CD8-positive, alpha-beta memory T cell (primary cell): Measurements from ENCODE around the gene YTHDF1. TPM values are rescaled to one million over a fixed set of nuclear protein-coding genes. Genes with fewer than 3 reads are reported as not detected.

ENCODE experiments used
- CTCF ChIA-PET: fragments of 350-600 bp; sonication (Branson Sonifier 250); formaldehyde crosslinking; loops from one replicate; lab custom pipeline; 2021; ENCODE audit warnings: antibody characterized with exemption; lab: Charles Lee
- POLR2A ChIA-PET: fragments of 350-600 bp; sonication (Branson Sonifier 250); formaldehyde crosslinking; loops from one replicate; lab custom pipeline; 2021; ENCODE audit warnings: antibody characterized with exemption; lab: Charles Lee
- DNase-seq, 5 donors: peaks; one replicate each; pipeline versions ENCODE4 v3.0.0 to v3.0.0-alpha.2; 2020 to 2022; ENCODE audit warnings: mixed read lengths in 1 of 5
- H3K27ac ChIP-seq: one replicate; pipeline ENCODE4 v1.7.0; 2013; ENCODE audit warnings: low read depth, mild to moderate bottlenecking, low read length, moderate library complexity
- H3K27me3 ChIP-seq: 2 replicates; pipeline ENCODE4 v1.7.0; 2013; ENCODE audit warnings: low read length, mild to moderate bottlenecking; ENCODE audit not compliant: insufficient read depth, poor library complexity, severe bottlenecking
- H3K36me3 ChIP-seq: 2 replicates; pipeline ENCODE4 v1.7.0; 2013; ENCODE audit warnings: mild to moderate bottlenecking, low read length, moderate library complexity; ENCODE audit not compliant: insufficient read depth
- H3K4me1 ChIP-seq: 2 replicates; pipeline ENCODE4 v1.7.0; 2013; ENCODE audit warnings: mild to moderate bottlenecking, low read length, moderate library complexity; ENCODE audit not compliant: insufficient read depth
- H3K4me3 ChIP-seq: 2 replicates; pipeline ENCODE4 v1.7.0; 2013; ENCODE audit warnings: mild to moderate bottlenecking, low read length
- H3K9me3 ChIP-seq: 2 replicates; pipeline ENCODE4 v1.7.0; 2013; ENCODE audit warnings: mild to moderate bottlenecking, low read length
- H3K27ac Mint-ChIP-seq, 8 donors: one replicate each; pipeline ENCODE4 v1.8.0; 2020 to 2021; ENCODE audit warnings: mixed read lengths in 8 of 8, mild to moderate bottlenecking in 6 of 8, inconsistent platforms in 3 of 8, moderate library complexity in 3 of 8
- H3K27me3 Mint-ChIP-seq, 2 donors: one replicate each; pipeline ENCODE4 v1.8.0; 2020 to 2021; ENCODE audit warnings: mixed read lengths in 2 of 2, mild to moderate bottlenecking in 1 of 2, moderate library complexity in 1 of 2
- H3K36me3 Mint-ChIP-seq, 3 donors: one replicate each; pipeline ENCODE4 v1.8.0; 2020 to 2021; ENCODE audit warnings: mixed read lengths in 3 of 3, inconsistent platforms in 1 of 3, mild to moderate bottlenecking in 1 of 3
- H3K4me1 Mint-ChIP-seq, 3 donors: one replicate each; pipeline ENCODE4 v1.8.0; 2020 to 2021; ENCODE audit warnings: mixed read lengths in 3 of 3, inconsistent platforms in 1 of 3, mild to moderate bottlenecking in 1 of 3
- H3K4me3 Mint-ChIP-seq, 7 donors: one replicate each; pipeline ENCODE4 v1.8.0; 2020 to 2021; ENCODE audit warnings: mixed read lengths in 7 of 7, mild to moderate bottlenecking in 6 of 7, moderate library complexity in 4 of 7, inconsistent platforms in 2 of 7
- H3K9me3 Mint-ChIP-seq, 5 donors: one replicate each; pipeline ENCODE4 v1.8.0; 2020 to 2022; ENCODE audit warnings: mixed read lengths in 5 of 5, mild to moderate bottlenecking in 3 of 5, moderate library complexity in 2 of 5, inconsistent platforms in 1 of 5
- polyA plus RNA-seq: library from polyadenylated mRNA; unstranded; fragments of 300-500 nt; fragmentation: Illumina TruSeq; gene quantifications from one replicate; pipeline ENCODE4 v1.2.3, GENCODE V29; 2021
- total RNA-seq, 2 experiments: library from RNA; stranded (reverse); gene quantifications; one replicate each; pipeline ENCODE4 v1.2.3, GENCODE V29; 2021

Gene YTHDF1
- total and polyA plus RNA-seq, 3 experiments from 2014 or later, result 43.1 to 47.5 (median 47.0) TPM

DNA sequence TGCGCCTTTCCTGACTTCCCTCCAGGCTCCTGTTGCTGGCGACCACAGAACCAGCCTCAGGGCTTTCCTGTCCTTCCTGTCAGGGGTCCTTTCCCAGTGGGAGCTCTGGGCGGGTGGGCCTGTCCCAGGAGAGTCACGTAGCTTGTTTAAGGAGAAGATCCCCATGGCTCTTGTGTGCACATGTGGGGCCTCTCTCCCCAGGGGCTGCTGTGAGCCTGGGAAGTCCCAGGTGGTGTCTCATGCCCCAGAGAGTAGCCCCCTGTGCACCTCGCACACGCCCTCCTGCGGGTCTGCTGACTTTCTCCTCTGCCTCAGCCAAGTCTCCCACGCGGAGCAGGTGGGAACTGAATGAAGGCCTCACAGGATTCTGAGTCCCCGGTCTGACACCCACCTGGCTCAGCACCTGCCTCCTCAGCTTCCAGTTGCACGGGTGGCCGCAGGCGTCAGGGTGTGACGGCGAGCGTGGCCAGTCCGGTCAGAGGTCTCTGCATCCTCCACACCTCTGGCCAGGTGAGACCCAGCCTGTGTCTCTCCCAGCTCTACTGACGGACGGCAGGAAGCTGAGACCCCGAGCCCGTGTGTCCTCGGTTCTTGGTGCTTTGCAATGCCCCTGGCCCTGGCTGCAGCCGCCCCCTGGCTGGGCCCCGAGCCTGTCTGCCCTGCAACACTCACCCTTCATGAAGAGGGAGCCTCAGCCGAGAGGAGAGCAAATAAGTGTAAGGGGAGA, 44.0 kb upstream of the YTHDF1 start:
- no peak overlapping the region for H3K27ac ChIP-seq
- peaks cover 14% of the 10 kb centered on the region for H3K27me3 ChIP-seq
- H3K9me3 ChIP-seq, result no peaks in the 10 kb centered on the region
- Mint-ChIP-seq H3K27ac (no peak overlapping the region), H3K27me3 (peaks cover 22 to 45% of the 10 kb centered on the region in 2 donors), H3K4me1 (peaks cover 6 to 9% (median 8%) of the 10 kb centered on the region in 3 donors), H3K4me3 (no peak overlapping the region), H3K36me3 (peaks cover 0 to 3% (median 0%) of the 10 kb centered on the region in 3 donors), H3K9me3 (no peaks in the 10 kb centered on the region)
- no peaks in the 10 kb centered on the region for H3K36me3 ChIP-seq
- H3K4me3 ChIP-seq, result no peak overlapping the region
- DNase-seq, result no peak
- ChIA-PET POLR2A (no interaction called here), CTCF (no interaction called here)
- no peaks in the 10 kb centered on the region for H3K4me1 ChIP-seq

DNA sequence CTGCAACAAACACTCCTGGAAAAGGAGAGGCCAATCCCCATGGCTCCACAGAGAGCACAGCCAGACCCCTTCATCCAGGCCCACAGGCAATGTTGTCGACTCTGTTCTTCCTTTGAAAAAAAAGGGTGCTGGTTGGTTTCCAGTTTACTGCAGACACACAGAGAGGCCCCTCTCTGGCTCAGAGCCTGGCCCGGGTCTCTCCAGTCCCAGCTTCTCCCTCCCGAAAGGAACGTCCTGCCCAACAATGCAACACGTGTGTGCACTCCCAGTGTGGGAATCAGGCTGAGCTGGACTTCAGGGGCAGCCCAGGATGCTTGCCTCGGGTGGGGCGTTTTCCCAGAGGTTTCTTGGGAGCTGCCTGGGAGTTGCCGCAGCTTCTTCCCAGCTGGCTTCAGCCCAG, 42.9 kb upstream of the YTHDF1 start:
- Histone ChIP-seq H3K27me3 (peaks cover 15% of the 10 kb centered on the region), H3K27ac (no peak overlapping the region), H3K36me3 (no peaks in the 10 kb centered on the region), H3K4me3 (no peak overlapping the region), H3K9me3 (no peaks in the 10 kb centered on the region), H3K4me1 (no peaks in the 10 kb centered on the region)
- peaks cover 6 to 9% (median 8%) of the 10 kb centered on the region in 3 donors for H3K4me1 Mint-ChIP-seq
- POLR2A ChIA-PET, result no interaction called here
- H3K9me3 Mint-ChIP-seq, result no peaks in the 10 kb centered on the region
- peaks cover 19 to 43% of the 10 kb centered on the region in 2 donors for H3K27me3 Mint-ChIP-seq
- DNase-seq, result no peak
- peaks cover 0 to 3% (median 0%) of the 10 kb centered on the region in 3 donors for H3K36me3 Mint-ChIP-seq
- H3K27ac Mint-ChIP-seq, result no peak overlapping the region
- CTCF ChIA-PET, result no interaction called here
- H3K4me3 Mint-ChIP-seq, result no peak overlapping the region

DNA sequence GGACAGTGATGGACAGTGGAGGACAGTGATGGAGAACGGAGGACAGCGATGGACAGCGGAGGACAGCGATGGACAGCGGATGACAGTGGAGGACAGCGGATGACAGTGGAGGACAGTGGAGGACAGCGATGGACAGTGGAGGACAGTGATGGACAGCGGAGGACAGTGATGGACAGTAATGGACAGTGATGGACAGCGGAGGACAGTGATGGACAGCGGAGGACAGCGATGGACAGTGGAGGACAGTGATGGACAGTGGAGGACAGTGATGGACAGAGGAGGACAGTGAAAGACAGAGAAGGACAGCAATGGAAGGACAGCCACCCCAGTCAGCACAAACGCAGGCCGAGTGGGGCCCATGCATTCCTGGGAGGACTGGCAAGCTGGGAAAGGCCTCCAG, 41.7 kb upstream of the YTHDF1 start:
- H3K27me3 Mint-ChIP-seq, result peaks cover 21 to 45% of the 10 kb centered on the region in 2 donors
- no peak overlapping the region for H3K4me3 ChIP-seq
- H3K36me3 ChIP-seq, result no peaks in the 10 kb centered on the region
- no peak overlapping the region for H3K27ac ChIP-seq
- H3K36me3 Mint-ChIP-seq, result peaks cover 0 to 3% (median 0%) of the 10 kb centered on the region in 3 donors
- no peak for DNase-seq
- no peaks in the 10 kb centered on the region for H3K9me3 Mint-ChIP-seq
- no peaks in the 10 kb centered on the region for H3K9me3 ChIP-seq
- H3K27ac Mint-ChIP-seq, result no peak overlapping the region
- POLR2A ChIA-PET, result no interaction called here
- CTCF ChIA-PET, result no interaction called here
- H3K4me1 ChIP-seq, result no peaks in the 10 kb centered on the region
- peaks cover 10 to 16% (median 13%) of the 10 kb centered on the region in 3 donors for H3K4me1 Mint-ChIP-seq
- no peak overlapping the region for H3K4me3 Mint-ChIP-seq
- peaks cover 21% of the 10 kb centered on the region for H3K27me3 ChIP-seq

DNA sequence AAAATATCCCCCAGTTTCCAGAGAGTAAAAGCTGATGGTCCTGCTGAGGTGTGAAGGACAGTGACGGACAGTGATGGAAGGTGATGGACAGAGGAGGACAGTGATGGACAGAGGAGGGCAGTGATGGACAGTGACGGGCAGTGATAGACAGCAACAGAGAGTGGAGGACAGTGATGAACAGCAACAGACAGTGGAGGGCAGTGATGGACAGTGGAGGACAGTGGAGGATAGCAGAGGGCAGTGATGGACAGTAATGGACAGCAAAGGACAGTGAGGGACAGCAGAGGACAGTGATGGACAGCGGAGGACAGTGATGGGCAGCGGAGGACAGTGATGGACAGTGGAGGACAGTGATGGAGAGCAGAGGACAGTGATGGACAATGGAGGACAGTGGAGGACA, 41.0 kb upstream of the YTHDF1 start:
- Histone ChIP-seq H3K9me3 (no peaks in the 10 kb centered on the region), H3K27ac (no peak overlapping the region), H3K4me3 (no peak overlapping the region), H3K27me3 (peaks cover 25% of the 10 kb centered on the region), H3K4me1 (no peaks in the 10 kb centered on the region), H3K36me3 (no peaks in the 10 kb centered on the region)
- Mint-ChIP-seq H3K27ac (no peak overlapping the region), H3K4me1 (peaks cover 7 to 12% (median 9%) of the 10 kb centered on the region in 3 donors), H3K9me3 (no peaks in the 10 kb centered on the region), H3K36me3 (peaks cover 0 to 3% (median 0%) of the 10 kb centered on the region in 3 donors), H3K4me3 (no peak overlapping the region), H3K27me3 (peaks cover 25 to 52% of the 10 kb centered on the region in 2 donors)
- ChIA-PET POLR2A (no interaction called here), CTCF (no interaction called here)
- DNase-seq, result no peak

DNA sequence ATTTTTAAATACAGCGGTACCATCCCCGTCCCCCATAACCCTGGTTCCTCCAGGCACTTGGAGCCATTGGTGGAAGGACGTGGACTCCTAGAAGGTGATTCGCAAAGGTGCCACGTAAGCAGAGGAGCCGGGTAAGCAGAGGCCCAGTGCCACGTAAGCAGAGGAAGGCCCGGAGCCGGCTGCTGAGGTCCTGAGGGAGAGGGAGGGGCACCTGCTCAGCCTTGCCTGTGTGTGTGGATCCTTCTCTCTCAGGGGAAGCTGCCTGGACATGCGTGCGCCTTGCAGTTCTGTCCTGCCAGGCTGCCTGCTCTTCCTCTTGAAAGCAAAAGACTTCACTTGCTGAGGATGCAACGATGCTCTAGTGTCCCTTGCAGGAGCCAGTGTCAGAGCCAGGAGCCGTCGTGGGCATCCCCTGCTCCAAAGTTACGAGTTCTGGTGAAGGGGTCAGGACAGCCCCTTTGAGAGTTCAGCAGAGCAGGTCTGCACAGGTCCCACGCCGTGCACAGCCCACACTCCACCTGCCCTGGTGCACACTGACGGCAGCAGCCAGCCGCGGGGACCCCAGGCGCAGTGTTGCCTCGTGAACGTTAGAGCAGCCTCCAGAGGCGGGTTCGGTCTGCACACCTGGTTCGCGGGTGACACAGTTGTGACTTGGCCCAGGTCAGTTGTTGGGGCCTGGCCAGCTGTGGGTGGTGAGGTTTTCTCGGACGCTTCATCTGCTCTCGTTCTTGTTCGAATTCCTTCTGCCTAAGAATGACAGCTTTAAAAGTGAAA, 40.2 kb upstream of the YTHDF1 start:
- no peak for DNase-seq
- POLR2A ChIA-PET, result no interaction called here
- Mint-ChIP-seq H3K27me3 (peaks cover 33 to 54% of the 10 kb centered on the region in 2 donors), H3K4me3 (no peak overlapping the region), H3K27ac (peak overlapping the region in 1 of 8 donors; percentile 56), H3K9me3 (no peaks in the 10 kb centered on the region), H3K36me3 (peaks cover 0 to 3% (median 0%) of the 10 kb centered on the region in 3 donors), H3K4me1 (peaks cover 5 to 12% (median 9%) of the 10 kb centered on the region in 3 donors)
- no peak overlapping the region for H3K27ac ChIP-seq
- CTCF ChIA-PET, result interaction anchor here (2.5 kb wide), 1 partner anchor 33 kb away, joined by 6 read pairs; no protein-coding TSS in a partner anchor
- no peaks in the 10 kb centered on the region for H3K36me3 ChIP-seq
- H3K4me1 ChIP-seq, result no peaks in the 10 kb centered on the region
- no peaks in the 10 kb centered on the region for H3K9me3 ChIP-seq
- H3K4me3 ChIP-seq, result no peak overlapping the region
- peaks cover 25% of the 10 kb centered on the region for H3K27me3 ChIP-seq

DNA sequence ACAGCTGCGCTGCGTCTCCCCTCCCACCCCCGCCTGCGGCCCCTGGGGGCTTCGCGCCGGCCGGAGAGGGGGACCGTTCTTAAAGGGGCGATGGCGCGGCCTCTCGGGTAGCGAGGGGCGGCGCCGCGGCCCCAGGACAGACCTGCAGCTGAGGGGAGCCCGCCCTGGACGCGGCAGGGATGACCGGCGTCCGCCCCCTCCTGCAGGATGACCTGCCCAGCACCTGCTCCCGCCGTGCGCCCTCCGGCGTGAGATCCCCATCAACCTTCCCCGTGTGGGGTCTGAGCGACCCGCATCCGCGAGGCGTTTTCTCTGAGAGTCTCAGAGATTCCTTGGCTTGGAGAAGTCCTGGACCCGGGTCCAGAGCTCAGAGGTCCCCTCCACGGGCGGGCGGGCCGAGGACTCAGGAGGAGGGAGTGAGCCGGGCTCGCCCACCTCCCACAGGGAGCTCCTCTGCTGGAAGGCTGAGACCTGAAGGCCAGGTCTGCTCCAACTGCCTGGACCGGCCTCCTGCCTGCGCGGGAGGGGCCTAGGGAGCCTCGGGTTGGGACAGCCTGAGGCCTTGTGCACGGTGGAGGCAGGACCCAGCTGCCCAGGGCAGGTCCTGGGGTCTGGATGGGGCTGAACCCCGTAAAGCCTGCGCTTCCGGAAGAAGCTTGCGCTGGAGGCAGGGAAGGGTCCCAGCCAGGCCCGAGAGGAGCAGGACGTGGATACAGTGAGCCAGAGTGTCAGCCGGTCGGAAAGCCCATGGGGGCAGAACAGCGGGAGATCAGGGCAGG, 38.9 kb upstream of the YTHDF1 start:
- CTCF ChIA-PET, result interaction anchor here (2.5 kb wide), 1 partner anchor 32 kb away, joined by 6 read pairs; no protein-coding TSS in a partner anchor
- H3K4me3 Mint-ChIP-seq, result peak overlapping the region in 3 of 7 donors; percentile 23 to 41 (median 39)
- Histone ChIP-seq H3K27me3 (peaks cover 25% of the 10 kb centered on the region), H3K36me3 (no peaks in the 10 kb centered on the region), H3K9me3 (no peaks in the 10 kb centered on the region), H3K4me3 (no peak overlapping the region), H3K4me1 (no peaks in the 10 kb centered on the region), H3K27ac (no peak overlapping the region)
- no peak for DNase-seq
- H3K27ac Mint-ChIP-seq, result no peak overlapping the region
- POLR2A ChIA-PET, result no interaction called here
- peaks cover 0 to 3% (median 0%) of the 10 kb centered on the region in 3 donors for H3K36me3 Mint-ChIP-seq
- H3K4me1 Mint-ChIP-seq, result peaks cover 5 to 12% (median 9%) of the 10 kb centered on the region in 3 donors
- H3K9me3 Mint-ChIP-seq, result no peaks in the 10 kb centered on the region
- H3K27me3 Mint-ChIP-seq, result peaks cover 33 to 64% of the 10 kb centered on the region in 2 donors

DNA sequence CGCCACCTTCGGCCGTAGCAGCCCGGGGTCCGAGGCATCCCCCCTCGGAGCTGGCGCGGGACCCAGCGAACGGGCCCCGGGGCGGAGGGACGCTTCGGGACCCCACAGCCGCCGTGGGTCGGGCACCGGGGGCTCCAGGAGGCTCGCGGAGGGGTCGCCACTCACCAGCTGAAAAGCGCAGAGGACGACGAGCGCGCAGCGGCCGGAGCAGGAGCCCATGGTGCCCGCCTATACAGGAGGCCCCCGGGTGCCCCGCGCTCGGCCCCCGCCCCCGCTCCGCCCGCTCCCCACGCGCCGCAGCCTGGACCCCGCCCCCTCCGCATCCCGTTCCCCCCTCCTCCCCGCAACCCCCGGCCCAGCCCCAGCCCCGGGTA, 38.3 kb upstream of the YTHDF1 start, which contains the start of gene NKAIN4:
NKAIN4 (minus strand) TSS at position 232 of the 374 bp plus-strand sequence; CDS start at position 219, 13 bp downstream.
- Histone ChIP-seq H3K4me3 (no peak within 1 kb of the TSS), H3K27me3 (peaks cover 28% of the 10 kb centered on the region), H3K27ac (no peak within 1 kb of the TSS), H3K9me3 (no peaks in the 10 kb centered on the region), H3K4me1 (no peaks in the 10 kb centered on the region), H3K36me3 (no peaks in the 10 kb centered on the region)
- H3K27me3 Mint-ChIP-seq, result peaks cover 33 to 70% of the 10 kb centered on the region in 2 donors
- H3K27ac Mint-ChIP-seq, result no peak within 1 kb of the TSS
- ChIA-PET POLR2A (no interaction called here), CTCF (interaction anchor here (2.5 kb wide), 1 partner anchor 31 kb away, joined by 6 read pairs; no protein-coding TSS in a partner anchor)
- peaks cover 0 to 3% (median 0%) of the 10 kb centered on the region in 3 donors for H3K36me3 Mint-ChIP-seq
- H3K4me1 Mint-ChIP-seq, result peaks cover 5 to 12% (median 9%) of the 10 kb centered on the region in 3 donors
- H3K9me3 Mint-ChIP-seq, result no peaks in the 10 kb centered on the region
- no peak for DNase-seq
- H3K4me3 Mint-ChIP-seq, result peak within 1 kb of the TSS in 4 of 7 donors; percentile 23 to 41 (median 36)
